Epithelial cell of prostate (primary cell): ENCODE measurements around the gene GORASP2.

Experiments used
- DNase-seq: peaks from one replicate; pipeline ENCODE4 v3.0.0-alpha.2; 2011; ENCODE audit warnings: low read depth, low spot score
- H3K27ac ChIP-seq: fragments of 450-650 bp; 2 replicates; pipeline ENCODE4 v1.5.1; 2017; ENCODE audit warnings: mild to moderate bottlenecking

The GORASP2 gene

DNA sequence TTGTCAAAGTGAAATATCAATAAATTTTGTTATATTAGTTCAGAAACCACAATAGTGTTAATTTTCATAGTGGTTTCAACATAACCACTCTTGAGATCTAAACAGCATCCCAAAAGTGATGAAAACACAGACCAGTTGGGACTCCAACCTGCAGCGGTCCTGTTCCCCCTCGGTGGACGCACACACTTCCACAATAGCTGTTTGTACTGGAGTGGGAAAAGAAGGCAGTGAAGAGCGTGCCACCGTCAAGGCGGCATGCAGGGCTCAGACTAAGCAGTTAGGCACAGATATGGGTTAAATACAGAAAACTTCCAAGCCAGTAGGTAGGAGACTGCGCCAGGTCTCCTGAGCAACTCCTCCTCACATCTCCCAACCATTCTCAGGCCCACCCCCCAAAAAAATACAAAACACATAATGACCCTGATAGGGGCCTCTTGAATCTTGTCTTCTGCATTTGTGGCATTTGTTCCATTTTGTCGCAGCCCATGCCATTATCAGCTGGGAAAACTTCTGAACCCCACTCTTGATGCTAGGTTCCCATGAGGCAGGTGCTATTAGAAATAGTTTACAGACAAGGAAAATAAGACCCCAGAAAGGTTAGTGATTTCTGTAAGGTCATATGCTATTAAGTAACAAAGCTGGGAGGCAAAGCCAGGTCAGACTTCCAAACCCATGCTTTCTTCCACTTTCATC, 57.7 kb downstream of the GORASP2 start:
- H3K27ac ChIP-seq: no peak overlapping the region
- no peak for DNase-seq

DNA sequence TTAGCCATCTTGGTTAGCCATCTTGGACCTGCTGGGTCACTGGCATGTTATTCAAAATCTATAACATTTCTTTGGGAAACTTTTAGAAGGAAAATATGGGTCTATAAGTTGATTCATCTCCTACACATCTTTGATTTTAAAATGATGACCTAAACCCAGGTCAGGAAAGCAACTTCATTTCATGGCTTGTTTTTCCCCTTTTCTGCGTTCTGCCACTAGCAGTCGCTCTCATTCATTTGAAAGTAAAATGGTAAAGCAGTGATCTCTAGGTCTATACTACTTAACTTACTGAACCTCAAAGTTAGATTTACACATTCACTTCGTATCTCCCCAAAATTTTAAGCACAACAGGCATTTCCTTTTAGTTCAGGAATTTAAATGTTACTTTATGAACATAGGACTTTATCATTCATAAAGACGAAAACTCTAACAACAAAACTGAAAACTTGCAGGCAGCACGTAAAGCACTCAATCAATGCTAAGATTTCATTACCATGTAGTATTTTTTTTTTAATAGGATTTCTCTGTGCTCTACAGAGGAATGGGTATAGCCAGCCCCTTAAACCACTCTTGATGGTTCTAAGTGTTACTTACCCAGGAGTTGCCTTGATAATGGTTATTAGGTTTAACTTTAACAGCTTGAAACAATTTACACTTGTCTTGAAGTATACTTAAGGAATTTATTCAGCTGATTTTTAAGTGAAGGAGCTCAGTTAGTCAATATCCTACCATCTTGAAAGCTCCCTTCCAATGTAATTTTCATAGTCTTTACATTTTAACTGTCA, 62.5 kb downstream of the GORASP2 start:
- H3K27ac ChIP-seq: no peak overlapping the region
- DNase-seq: no peak

- no peak overlapping the region for H3K27ac ChIP-seq
- DNase-seq: no peak
These were observed 67.3 kb downstream of the GORASP2 start for GRCh38 chr2:170996316-170996715.

DNA sequence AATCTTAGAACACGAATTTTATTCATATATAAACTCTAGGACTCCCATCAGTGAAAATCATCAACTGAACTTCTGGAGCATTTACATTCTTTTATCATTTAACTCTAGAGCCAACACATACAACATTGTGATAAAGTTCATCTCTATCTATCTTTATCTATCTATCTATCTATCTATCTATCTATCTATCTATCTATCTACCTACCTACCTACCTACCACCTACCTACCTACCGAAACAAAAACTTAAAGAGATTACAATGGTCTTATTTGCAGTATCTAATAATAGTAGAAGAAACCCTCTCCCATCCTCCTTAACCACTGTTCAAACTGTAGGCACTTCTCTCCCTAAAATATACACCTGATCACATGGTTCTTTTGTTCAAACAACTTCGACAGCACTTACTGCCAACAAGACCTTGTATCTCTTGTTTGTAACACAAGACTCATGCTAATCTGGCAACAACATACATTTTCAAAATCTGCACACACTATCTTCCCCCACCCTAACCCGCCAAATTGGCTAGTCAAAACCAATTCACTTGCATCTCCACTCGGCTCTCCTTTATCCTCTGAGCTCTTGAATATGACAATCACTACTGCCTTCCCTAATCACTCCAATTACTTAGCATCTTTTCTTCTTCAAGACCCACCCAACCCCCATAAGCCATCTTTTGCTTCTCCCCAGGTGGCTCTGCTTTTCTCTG, 69.0 kb downstream of the GORASP2 start:
- DNase-seq: no peak
- no peak overlapping the region for H3K27ac ChIP-seq

DNA sequence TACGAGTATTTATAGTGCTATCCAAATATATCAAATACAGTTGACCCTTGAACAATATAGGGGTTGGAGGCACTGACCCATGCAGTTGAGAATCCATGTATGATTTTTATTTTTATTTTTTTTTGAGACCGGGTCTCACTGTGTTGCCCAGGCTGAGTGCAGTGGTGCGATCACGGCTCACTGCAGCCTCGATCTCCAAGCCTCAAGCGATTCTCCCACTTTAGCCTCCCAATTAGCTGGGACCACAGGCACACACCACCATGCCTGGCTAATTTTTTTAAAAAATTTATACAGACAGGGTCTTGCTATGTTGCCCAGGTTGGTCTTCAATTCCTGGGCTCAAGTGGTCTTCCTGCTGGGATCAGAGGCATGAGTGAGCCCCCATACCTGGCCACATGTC, 70.6 kb downstream of the GORASP2 start:
- no peak overlapping the region for H3K27ac ChIP-seq
- DNase-seq: no peak

DNA sequence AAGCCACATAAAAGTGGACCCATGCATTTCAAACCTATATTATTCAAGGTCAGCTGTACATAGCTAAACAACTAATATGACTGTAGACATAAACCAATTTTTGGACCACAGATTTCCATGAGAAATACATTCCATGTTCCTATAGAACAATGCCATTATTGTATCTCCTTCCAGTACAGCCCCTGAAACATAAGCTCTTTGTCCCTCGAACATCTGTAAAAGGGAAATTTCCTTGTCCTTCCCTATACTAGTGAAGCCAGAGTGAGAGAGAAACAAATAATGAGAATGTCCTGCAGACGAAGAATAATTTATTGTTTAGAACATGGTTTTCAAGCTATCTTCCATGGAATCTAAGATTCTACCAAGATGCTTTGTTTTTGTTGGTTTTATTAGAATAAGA, 75.3 kb downstream of the GORASP2 start:
- no peak overlapping the region for H3K27ac ChIP-seq
- no peak for DNase-seq

DNA sequence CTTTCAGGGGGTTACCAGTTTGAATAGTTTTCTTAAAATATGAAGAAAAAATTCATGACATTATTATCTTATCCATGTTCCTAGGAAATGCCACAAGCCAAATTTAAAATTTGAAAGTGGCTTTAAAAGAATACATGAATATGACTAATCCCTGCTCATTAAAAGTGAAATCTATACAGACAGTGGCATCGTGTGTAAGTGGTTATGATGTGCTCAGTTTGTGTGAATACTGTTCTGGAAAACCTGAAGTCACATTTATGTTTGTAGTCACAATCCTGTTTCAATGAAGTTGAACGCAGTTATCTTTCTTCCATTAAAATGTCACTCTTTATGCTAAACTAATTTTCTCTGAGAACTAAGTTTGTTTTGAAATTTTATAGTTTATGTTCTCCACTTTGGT, 75.8 kb downstream of the GORASP2 start:
- H3K27ac ChIP-seq: no peak overlapping the region

DNA sequence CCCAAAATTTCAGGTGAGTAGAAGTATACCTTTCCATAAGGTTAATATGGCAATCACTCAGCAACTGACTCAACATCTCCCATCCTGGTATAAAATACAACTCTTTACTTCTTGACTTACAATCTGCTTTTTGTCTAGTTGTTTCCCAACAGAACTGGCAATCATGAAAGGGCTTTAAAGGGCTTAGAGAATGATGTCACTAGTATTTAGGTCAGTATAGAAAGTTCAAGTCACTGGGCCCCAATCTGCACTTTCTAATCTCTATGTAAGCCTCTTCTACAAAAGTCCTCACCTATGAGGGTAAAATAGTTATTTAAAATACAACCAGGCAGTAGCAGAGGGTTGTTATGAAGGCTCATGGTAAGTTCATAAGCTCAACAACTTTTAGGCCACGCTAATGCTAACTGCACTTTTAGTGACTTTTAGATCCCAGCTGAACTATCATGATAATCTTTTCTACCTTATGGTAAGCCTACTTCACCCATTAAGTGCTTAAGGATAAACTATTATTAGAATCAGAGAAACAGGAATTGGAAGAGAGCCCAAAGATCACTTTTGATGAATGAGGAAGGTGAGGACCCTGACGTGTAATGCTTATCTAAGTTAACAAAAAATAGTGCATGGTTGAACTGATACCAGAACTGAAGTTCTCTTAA, 79.6 kb downstream of the GORASP2 start:
- H3K27ac ChIP-seq: no peak overlapping the region
- DNase-seq: no peak

More for the DNA sequence above, 75.8 kb downstream of the GORASP2 start:
- no peak for DNase-seq

DNA sequence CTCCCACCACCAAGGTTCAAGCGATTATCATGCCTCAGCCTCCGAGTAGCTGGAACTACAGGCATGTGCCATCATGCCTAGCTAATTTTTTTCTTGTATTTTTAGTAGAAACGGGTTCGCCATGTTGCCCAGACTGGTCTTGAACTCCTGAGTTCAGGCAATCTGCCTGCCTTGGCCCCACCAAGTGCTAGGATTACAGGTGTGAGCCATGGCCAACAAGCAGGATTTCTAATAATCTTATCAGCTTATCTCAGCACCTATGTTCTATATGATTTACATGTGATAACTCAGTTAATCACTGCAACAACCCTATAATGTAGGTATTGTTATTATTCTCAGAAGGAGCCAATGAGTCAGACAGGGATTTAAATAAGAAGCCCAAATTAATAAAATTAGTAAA, 80.3 kb downstream of the GORASP2 start:
- no peak overlapping the region for H3K27ac ChIP-seq
- DNase-seq: no peak

DNA sequence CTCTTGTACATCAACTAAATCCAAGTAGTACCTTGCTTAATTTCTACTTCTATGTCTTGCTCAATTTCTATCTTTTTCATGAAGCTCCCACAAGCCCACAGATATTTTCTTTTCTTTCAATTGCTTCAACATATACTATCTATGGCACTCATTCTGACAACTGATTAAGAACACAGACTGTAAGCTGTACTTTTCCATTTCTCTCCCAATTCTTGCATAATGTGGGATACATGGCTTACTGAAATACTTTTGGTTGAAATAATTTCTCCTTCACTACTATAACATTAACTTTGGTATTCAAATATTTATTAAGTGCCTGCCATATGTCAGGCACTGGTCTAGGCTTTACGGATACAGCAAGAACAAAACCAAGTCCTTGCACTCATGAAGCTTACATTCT, 84.8 kb downstream of the GORASP2 start:
- H3K27ac ChIP-seq: no peak overlapping the region
- DNase-seq: no peak

GRCh38 chr2:171016125-171016524, 87.1 kb downstream of the GORASP2 start:
- H3K27ac ChIP-seq: no peak overlapping the region
- DNase-seq: no peak
